K562 (cell line): ENCODE results near the gene ABHD8. TPM values are rescaled to one million over a fixed set of nuclear protein-coding genes. Genes with fewer than 3 reads are reported as not detected.

Experiments used
- ARID2 ChIP-seq: fragments of 450-650 bp; IDR thresholded peaks from 2 replicates; pipeline ENCODE4 v1.6.1; 2017; ENCODE audit warnings: antibody characterized with exemption, mild to moderate bottlenecking
- CEBPB ChIP-seq: fragments of 450-650 bp; IDR thresholded peaks from 2 replicates; pipeline ENCODE4 v1.6.1; 2016; ENCODE audit warnings: missing genetic modification characterization, missing compliant biosample characterization
- ELK1 ChIP-seq: sonication (generic); formaldehyde crosslinking; IDR thresholded peaks from 2 replicates; pipeline ENCODE4 v1.8.1; 2022; ENCODE audit warnings: missing genetic modification reagents
- ETV1 ChIP-seq: fragments of 450-650 bp; conservative IDR thresholded peaks from 2 replicates; pipeline ENCODE4 v1.6.1; 2016; ENCODE audit warnings: missing genetic modification characterization, control low read depth, low read depth, missing compliant biosample characterization
- FOXK2 ChIP-seq, 2 experiments: fragments of 450-650 bp; IDR thresholded peaks in 1 of 2; conservative IDR thresholded peaks in 1 of 2; 2 replicates each; pipeline ENCODE4 v1.6.1; 2016; ENCODE audit warnings: low read depth in 2 of 2, mild to moderate bottlenecking in 1 of 2
- FOXM1 ChIP-seq, 2 experiments: fragments of 450-650 bp in 1 of 2; sonication (generic) in 1 of 2; formaldehyde crosslinking in 1 of 2; IDR thresholded peaks; 2 replicates each; pipeline versions ENCODE4 v1.6.1 to v1.9.0; 2017 to 2022; ENCODE audit warnings: low read depth in 2 of 2, mild to moderate bottlenecking in 2 of 2, missing genetic modification reagents in 1 of 2, moderate library complexity in 1 of 2
- IRF2 ChIP-seq: sonication (generic); formaldehyde crosslinking; IDR thresholded peaks from 2 replicates; pipeline ENCODE4 v1.8.1; 2022; ENCODE audit warnings: mild to moderate bottlenecking, missing genetic modification reagents
- MTF1 ChIP-seq: fragments of 250-450 bp; sonication (Bioruptor Pico); IDR thresholded peaks from 2 replicates; pipeline ENCODE4 v1.9.0; 2021; ENCODE audit warnings: moderate library complexity, mild to moderate bottlenecking, inconsistent platforms, borderline replicate concordance
- NCOA2 ChIP-seq, 2 experiments: fragments of 450-650 bp; IDR thresholded peaks; 2 replicates each; pipeline ENCODE4 v1.6.1; 2018; ENCODE audit warnings: mild to moderate bottlenecking in 2 of 2, moderate library complexity in 1 of 2; ENCODE audit not compliant: partially characterized antibody in 2 of 2
- POLR2AphosphoS5 ChIP-seq: IDR thresholded peaks from 2 replicates; pipeline ENCODE4 v1.6.1; 2011; ENCODE audit warnings: mild to moderate bottlenecking, low read depth, low read length, moderate library complexity; ENCODE audit not compliant: control insufficient read depth, insufficient read depth
- POLR2B ChIP-seq: fragments of 450-650 bp; IDR thresholded peaks from 2 replicates; pipeline ENCODE4 v1.6.1; 2018; ENCODE audit warnings: low read depth; ENCODE audit not compliant: partially characterized antibody
- RBFOX2 ChIP-seq: fragments of 200-400 bp; formaldehyde crosslinking; IDR thresholded peaks from 2 replicates; pipeline ENCODE4 v1.6.1; 2017; ENCODE audit warnings: low read depth, mild to moderate bottlenecking, low read length, moderate library complexity
- SRSF9 ChIP-seq: fragments of 200-400 bp; formaldehyde crosslinking; IDR thresholded peaks from 2 replicates; pipeline ENCODE4 v1.6.1; 2017; ENCODE audit warnings: low read depth, low read length, borderline replicate concordance
- TRIM28 ChIP-seq: fragments of 450-650 bp; IDR thresholded peaks from 2 replicates; pipeline ENCODE4 v1.6.1; 2017
- ZC3H4 ChIP-seq: sonication (generic); formaldehyde crosslinking; IDR thresholded peaks from 2 replicates; pipeline ENCODE4 v1.9.0; 2021; ENCODE audit warnings: missing genetic modification reagents, borderline replicate concordance
- ZNF165 ChIP-seq: fragments of 250-450 bp; sonication (Bioruptor Pico); IDR thresholded peaks from 2 replicates; pipeline ENCODE4 v1.4.0; 2020; ENCODE audit warnings: borderline replicate concordance
- ZNF282 ChIP-seq: sonication (generic); formaldehyde crosslinking; IDR thresholded peaks from 2 replicates; pipeline ENCODE4 v1.8.1; 2023; ENCODE audit warnings: missing genetic modification reagents
- ZNF311 ChIP-seq: fragments of 250-450 bp; sonication (Bioruptor Pico); IDR thresholded peaks from 2 replicates; pipeline ENCODE4 v1.4.0; 2020; ENCODE audit warnings: mild to moderate bottlenecking, moderate library complexity
- ZNF707 ChIP-seq: fragments of 250-450 bp; sonication (Bioruptor Pico); conservative IDR thresholded peaks from 2 replicates; pipeline ENCODE4 v1.8.0; 2022; ENCODE audit warnings: inconsistent platforms, mild to moderate bottlenecking, moderate library complexity
- ZNF778 ChIP-seq: fragments of 450-650 bp; formaldehyde crosslinking; IDR thresholded peaks from 2 replicates; pipeline ENCODE4 v1.4.0; 2020; ENCODE audit warnings: mild to moderate bottlenecking, moderate library complexity
- polyA plus RNA-seq, 8 experiments: library from polyadenylated mRNA; depleted of rRNA in 4 of 8; stranded (reverse) in 5 of 8; unstranded in 3 of 8; fragments of >200 nt; fragmentation: Nextera tagmentation in 2 of 8; fragmentation: Illumina TruSeq in 1 of 8; extraction: Ambion mirVana in 2 of 8; extraction: Trizol in 1 of 8; gene quantifications; 2 replicates each; pipeline versions ENCODE4 v1.2.1 to v1.2.3, GENCODE V29; 2011 to 2014; ENCODE audit warnings: inconsistent platforms in 1 of 8, missing spikeins in 1 of 8
- total RNA-seq, 7 experiments: library from RNA; depleted of rRNA in 6 of 7; stranded (reverse); fragments of >200 nt in 6 of 7; fragmentation: Illumina TruSeq in 2 of 7; extraction: Trizol in 2 of 7; gene quantifications; 2 replicates each; pipeline versions ENCODE4 v1.2.1 to v1.2.3, GENCODE V29; 2011 to 2021; ENCODE audit warnings: low replicate concordance in 1 of 7
- TF ChIP-seq, protein P1 (sequence below): fragments of 250-450 bp; sonication (Bioruptor Pico); IDR thresholded peaks from 2 replicates; pipeline ENCODE4 v1.8.0; 2021; ENCODE audit warnings: borderline replicate concordance, mild to moderate bottlenecking, moderate library complexity; ENCODE audit not compliant: poor library complexity, severe bottlenecking
- TF ChIP-seq, protein P2 (sequence below): fragments of 150-350 bp; IDR thresholded peaks from 2 replicates; pipeline ENCODE4 v1.6.1; 2014; ENCODE audit warnings: low read depth, mild to moderate bottlenecking, low read length, borderline replicate concordance

ABHD8 gene
- total and polyA plus RNA-seq, 9 of the 15 experiments (the other 6 are each of a cell fraction or from before 2014, with no cell fraction given), result 0.04 to 6.6 (median 2.0) TPM; not detected in 1

DNA sequence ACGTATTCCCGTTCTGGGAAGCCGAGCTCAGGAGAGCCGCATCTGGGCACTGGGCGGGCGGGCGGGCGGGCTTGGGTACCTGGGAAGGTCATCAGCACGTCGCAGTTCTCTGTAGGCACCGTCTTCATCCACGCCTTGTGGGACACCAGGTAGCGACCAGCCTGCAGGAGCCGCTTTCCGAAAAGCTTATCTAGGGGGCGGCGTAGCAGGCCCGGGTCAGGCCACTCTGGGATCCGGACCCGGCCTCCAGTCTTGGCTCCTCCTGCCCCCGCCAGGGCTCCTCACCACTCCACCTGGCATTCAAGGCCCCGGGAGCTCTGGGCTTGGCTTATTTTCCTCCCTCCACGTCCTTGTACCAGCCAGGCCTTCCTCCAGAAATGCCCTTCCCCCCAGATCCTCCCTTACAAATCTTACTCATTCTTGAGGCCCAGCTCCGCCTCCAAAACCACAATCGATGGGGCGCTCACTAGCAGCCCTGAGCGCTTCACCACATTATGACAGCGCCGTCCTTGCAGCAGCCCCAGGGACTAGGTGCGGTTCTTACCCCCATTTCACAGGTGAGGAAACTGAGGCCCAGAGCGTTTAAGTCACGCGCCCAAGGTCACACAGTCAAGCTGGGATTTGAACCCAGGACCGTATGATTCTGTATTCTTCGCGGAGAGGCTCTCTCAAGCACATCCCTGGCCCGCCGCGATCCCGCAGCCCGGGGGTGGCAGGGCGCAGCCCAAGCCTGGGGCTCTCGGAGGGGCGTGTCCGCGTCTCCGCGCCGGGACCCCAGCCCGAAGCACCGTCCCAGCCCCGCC is 30.6 kb upstream of the ABHD8 start (continued):
- no peak for TF ChIP-seq MTF1 (CRISPR knock-in tag)
- peak; percentile 41 for TF ChIP-seq POLR2B
- TF ChIP-seq TRIM28, result peak; percentile 21; the same call in 1 of the 2 replicates
- TF ChIP-seq ZNF707 (CRISPR knock-in tag), result no peak
- 0 out of 2 replicates have a peak, but pooled peaks have one; percentile 35 for TF ChIP-seq CEBPB
- no peak for TF ChIP-seq ZNF778 (CRISPR knock-in tag)
- TF ChIP-seq RBFOX2, result no peak
- no peak for TF ChIP-seq NCOA2 (IDR thresholded peaks at IDR 0.05; ENCODE audit: partially characterized antibody in 2 of 2)
- TF ChIP-seq, protein P1, sequence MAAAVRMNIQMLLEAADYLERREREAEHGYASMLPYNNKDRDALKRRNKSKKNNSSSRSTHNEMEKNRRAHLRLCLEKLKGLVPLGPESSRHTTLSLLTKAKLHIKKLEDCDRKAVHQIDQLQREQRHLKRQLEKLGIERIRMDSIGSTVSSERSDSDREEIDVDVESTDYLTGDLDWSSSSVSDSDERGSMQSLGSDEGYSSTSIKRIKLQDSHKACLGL (CRISPR knock-in tag), result no peak
- TF ChIP-seq, protein P2, sequence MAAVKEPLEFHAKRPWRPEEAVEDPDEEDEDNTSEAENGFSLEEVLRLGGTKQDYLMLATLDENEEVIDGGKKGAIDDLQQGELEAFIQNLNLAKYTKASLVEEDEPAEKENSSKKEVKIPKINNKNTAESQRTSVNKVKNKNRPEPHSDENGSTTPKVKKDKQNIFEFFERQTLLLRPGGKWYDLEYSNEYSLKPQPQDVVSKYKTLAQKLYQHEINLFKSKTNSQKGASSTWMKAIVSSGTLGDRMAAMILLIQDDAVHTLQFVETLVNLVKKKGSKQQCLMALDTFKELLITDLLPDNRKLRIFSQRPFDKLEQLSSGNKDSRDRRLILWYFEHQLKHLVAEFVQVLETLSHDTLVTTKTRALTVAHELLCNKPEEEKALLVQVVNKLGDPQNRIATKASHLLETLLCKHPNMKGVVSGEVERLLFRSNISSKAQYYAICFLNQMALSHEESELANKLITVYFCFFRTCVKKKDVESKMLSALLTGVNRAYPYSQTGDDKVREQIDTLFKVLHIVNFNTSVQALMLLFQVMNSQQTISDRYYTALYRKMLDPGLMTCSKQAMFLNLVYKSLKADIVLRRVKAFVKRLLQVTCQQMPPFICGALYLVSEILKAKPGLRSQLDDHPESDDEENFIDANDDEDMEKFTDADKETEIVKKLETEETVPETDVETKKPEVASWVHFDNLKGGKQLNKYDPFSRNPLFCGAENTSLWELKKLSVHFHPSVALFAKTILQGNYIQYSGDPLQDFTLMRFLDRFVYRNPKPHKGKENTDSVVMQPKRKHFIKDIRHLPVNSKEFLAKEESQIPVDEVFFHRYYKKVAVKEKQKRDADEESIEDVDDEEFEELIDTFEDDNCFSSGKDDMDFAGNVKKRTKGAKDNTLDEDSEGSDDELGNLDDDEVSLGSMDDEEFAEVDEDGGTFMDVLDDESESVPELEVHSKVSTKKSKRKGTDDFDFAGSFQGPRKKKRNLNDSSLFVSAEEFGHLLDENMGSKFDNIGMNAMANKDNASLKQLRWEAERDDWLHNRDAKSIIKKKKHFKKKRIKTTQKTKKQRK, result no peak
- no peak for TF ChIP-seq IRF2 (CRISPR knock-in tag)
- TF ChIP-seq ETV1 (tag), result peak; percentile 31; the same call in 1 of the 2 replicates
- no peak for TF ChIP-seq ZNF282 (CRISPR knock-in tag)
- TF ChIP-seq ZNF165, result no peak
- TF ChIP-seq ZC3H4 (CRISPR knock-in tag), result no peak
- peak in 1 of 2 experiments; percentile 73; a peak in 1 of 4 replicates for TF ChIP-seq FOXK2 (conservative IDR thresholded peaks at IDR 0.05 in 1 of 2, IDR thresholded peaks at IDR 0.05 in 1 of 2; ENCODE audit: low read depth in 2 of 2)
- TF ChIP-seq FOXM1 (IDR thresholded peaks at IDR 0.05; ENCODE audit: low read depth), result no peak
- TF ChIP-seq FOXM1 (CRISPR knock-in tag; IDR thresholded peaks at IDR 0.05; ENCODE audit: low read depth), result peak; percentile 24; the same call in 1 of the 2 replicates
- no peak for TF ChIP-seq SRSF9
- no peak for TF ChIP-seq ARID2
- TF ChIP-seq ZNF311 (CRISPR knock-in tag), result no peak; the same call in 1 of the 2 replicates
- peak; percentile 49; the same call in 1 of the 2 replicates for TF ChIP-seq POLR2AphosphoS5
- no peak for TF ChIP-seq ELK1 (CRISPR knock-in tag)
